ENCODE measurements around the gene DKK1. TPM values are rescaled to one million over a fixed set of nuclear protein-coding genes. Genes with fewer than 3 reads are reported as not detected.

DKK1 gene
- total and polyA plus RNA-seq, 4 donors = 0.08 to 1.1 (median 0.20) TPM; not detected in 1

DNA sequence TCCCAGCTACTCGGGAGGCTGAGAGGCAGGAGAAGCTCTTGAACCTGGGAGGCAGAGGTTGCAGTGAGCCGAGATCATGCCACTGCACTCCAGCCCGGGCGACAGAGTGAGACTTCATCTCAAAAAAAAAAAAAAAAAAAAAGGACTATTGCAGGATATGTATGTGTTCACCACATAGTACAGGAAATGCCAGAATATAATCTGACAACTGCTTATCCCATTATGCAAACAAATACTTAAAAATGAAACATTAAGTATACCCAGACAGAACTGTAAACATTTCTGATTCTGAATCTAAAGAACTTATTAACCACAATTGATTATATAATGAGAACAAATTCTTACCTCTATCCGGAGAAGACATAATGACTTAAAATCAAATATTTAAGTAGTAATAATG, 18.7 kb downstream of the DKK1 start:
- no peaks in the 10 kb centered on the region for H3K9me3 ChIP-seq (ENCODE audit: control insufficient read depth in 4 of 4, low read length in 3 of 4)
- H3K4me1 ChIP-seq (ENCODE audit: control insufficient read depth in 4 of 4, insufficient read depth in 4 of 4, low read length in 3 of 4) = no peaks in the 10 kb centered on the region
- no peak for DNase-seq (ENCODE audit: low spot score)
- no peak overlapping the region for H3K4me3 ChIP-seq (ENCODE audit: low read depth in 1 of 3, low read length in 3 of 3)
- H3K27me3 ChIP-seq (ENCODE audit: control insufficient read depth in 4 of 4, insufficient read depth in 4 of 4, low read length in 3 of 4) = no peaks in the 10 kb centered on the region
- WGBS = 62% methylated on average over 5 of the region's 5 CpGs
- TF ChIP-seq NR2F2 (IDR thresholded peaks at IDR 0.05) = no peak
- TF ChIP-seq, protein P1, sequence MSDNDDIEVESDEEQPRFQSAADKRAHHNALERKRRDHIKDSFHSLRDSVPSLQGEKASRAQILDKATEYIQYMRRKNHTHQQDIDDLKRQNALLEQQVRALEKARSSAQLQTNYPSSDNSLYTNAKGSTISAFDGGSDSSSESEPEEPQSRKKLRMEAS (IDR thresholded peaks at IDR 0.05) = no peak
- TF ChIP-seq HNF4G (IDR thresholded peaks at IDR 0.05) = no peak
- TF ChIP-seq RAD21 (IDR thresholded peaks at IDR 0.05) = no peak
- TF ChIP-seq, protein P2, sequence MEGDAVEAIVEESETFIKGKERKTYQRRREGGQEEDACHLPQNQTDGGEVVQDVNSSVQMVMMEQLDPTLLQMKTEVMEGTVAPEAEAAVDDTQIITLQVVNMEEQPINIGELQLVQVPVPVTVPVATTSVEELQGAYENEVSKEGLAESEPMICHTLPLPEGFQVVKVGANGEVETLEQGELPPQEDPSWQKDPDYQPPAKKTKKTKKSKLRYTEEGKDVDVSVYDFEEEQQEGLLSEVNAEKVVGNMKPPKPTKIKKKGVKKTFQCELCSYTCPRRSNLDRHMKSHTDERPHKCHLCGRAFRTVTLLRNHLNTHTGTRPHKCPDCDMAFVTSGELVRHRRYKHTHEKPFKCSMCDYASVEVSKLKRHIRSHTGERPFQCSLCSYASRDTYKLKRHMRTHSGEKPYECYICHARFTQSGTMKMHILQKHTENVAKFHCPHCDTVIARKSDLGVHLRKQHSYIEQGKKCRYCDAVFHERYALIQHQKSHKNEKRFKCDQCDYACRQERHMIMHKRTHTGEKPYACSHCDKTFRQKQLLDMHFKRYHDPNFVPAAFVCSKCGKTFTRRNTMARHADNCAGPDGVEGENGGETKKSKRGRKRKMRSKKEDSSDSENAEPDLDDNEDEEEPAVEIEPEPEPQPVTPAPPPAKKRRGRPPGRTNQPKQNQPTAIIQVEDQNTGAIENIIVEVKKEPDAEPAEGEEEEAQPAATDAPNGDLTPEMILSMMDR (IDR thresholded peaks at IDR 0.05; ENCODE audit: low read depth, low read length, missing input control) = no peak
- TF ChIP-seq, protein P3, sequence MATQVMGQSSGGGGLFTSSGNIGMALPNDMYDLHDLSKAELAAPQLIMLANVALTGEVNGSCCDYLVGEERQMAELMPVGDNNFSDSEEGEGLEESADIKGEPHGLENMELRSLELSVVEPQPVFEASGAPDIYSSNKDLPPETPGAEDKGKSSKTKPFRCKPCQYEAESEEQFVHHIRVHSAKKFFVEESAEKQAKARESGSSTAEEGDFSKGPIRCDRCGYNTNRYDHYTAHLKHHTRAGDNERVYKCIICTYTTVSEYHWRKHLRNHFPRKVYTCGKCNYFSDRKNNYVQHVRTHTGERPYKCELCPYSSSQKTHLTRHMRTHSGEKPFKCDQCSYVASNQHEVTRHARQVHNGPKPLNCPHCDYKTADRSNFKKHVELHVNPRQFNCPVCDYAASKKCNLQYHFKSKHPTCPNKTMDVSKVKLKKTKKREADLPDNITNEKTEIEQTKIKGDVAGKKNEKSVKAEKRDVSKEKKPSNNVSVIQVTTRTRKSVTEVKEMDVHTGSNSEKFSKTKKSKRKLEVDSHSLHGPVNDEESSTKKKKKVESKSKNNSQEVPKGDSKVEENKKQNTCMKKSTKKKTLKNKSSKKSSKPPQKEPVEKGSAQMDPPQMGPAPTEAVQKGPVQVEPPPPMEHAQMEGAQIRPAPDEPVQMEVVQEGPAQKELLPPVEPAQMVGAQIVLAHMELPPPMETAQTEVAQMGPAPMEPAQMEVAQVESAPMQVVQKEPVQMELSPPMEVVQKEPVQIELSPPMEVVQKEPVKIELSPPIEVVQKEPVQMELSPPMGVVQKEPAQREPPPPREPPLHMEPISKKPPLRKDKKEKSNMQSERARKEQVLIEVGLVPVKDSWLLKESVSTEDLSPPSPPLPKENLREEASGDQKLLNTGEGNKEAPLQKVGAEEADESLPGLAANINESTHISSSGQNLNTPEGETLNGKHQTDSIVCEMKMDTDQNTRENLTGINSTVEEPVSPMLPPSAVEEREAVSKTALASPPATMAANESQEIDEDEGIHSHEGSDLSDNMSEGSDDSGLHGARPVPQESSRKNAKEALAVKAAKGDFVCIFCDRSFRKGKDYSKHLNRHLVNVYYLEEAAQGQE (IDR thresholded peaks at IDR 0.05) = no peak
- TF ChIP-seq, protein P4, sequence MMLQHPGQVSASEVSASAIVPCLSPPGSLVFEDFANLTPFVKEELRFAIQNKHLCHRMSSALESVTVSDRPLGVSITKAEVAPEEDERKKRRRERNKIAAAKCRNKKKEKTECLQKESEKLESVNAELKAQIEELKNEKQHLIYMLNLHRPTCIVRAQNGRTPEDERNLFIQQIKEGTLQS (IDR thresholded peaks at IDR 0.05) = no peak
- no peak for TF ChIP-seq SP1 (IDR thresholded peaks at IDR 0.05)
- TF ChIP-seq GABPA (IDR thresholded peaks at IDR 0.05 in 1 of 2, conservative IDR thresholded peaks at IDR 0.05 in 1 of 2) = no peak
- no peak for TF ChIP-seq FOXA1 (IDR thresholded peaks at IDR 0.05)
- TF ChIP-seq TAF1 (conservative IDR thresholded peaks at IDR 0.05) = no peak
- no peak for TF ChIP-seq JUND (IDR thresholded peaks at IDR 0.05)
- no peak for TF ChIP-seq FOXA2 (IDR thresholded peaks at IDR 0.05)
- TF ChIP-seq HNF4A (conservative IDR thresholded peaks at IDR 0.05) = no peak
- no peak for TF ChIP-seq RXRA (IDR thresholded peaks at IDR 0.05)
- TF ChIP-seq EGR1 (IDR thresholded peaks at IDR 0.05; ENCODE audit: low read depth in 2 of 2) = no peak
- TF ChIP-seq, protein P5, sequence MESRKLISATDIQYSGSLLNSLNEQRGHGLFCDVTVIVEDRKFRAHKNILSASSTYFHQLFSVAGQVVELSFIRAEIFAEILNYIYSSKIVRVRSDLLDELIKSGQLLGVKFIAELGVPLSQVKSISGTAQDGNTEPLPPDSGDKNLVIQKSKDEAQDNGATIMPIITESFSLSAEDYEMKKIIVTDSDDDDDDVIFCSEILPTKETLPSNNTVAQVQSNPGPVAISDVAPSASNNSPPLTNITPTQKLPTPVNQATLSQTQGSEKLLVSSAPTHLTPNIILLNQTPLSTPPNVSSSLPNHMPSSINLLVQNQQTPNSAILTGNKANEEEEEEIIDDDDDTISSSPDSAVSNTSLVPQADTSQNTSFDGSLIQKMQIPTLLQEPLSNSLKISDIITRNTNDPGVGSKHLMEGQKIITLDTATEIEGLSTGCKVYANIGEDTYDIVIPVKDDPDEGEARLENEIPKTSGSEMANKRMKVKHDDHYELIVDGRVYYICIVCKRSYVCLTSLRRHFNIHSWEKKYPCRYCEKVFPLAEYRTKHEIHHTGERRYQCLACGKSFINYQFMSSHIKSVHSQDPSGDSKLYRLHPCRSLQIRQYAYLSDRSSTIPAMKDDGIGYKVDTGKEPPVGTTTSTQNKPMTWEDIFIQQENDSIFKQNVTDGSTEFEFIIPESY (IDR thresholded peaks at IDR 0.05) = no peak
- H3K9ac ChIP-seq (ENCODE audit: low read depth in 1 of 2, low read length in 2 of 2) = no peak overlapping the region
- H3K36me3 ChIP-seq (ENCODE audit: control insufficient read depth in 4 of 4, insufficient read depth in 3 of 4, low read depth in 1 of 4, low read length in 3 of 4) = no peaks in the 10 kb centered on the region
- no peak overlapping the region for H3K27ac ChIP-seq (ENCODE audit: low read depth in 1 of 2, low read length in 2 of 2)

DNA sequence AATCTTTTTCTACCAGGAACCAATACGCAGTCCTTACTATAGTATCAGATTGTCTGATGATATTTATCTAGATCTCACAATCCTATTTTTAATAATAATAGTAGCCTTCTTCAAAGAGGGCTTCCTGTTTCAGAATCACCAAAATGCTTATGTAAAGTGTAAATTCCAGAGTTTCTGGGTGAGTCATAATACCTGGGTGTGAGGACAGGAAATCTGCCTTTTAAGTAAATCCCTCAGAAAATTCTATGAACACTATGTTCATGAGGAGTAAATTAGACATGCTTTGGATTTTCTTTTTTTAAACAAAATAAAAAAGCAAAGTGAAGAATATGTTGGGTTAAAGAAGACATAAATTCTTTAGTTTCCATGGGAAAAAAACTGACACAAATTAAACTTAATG, 20.5 kb downstream of the DKK1 start:
- 87% methylated on average over 1 of the region's 1 CpG for WGBS
- Histone ChIP-seq H3K9ac (ENCODE audit: low read depth in 1 of 2, low read length in 2 of 2) (no peak overlapping the region), H3K4me3 (ENCODE audit: low read depth in 1 of 3, low read length in 3 of 3) (no peak overlapping the region), H3K4me1 (ENCODE audit: control insufficient read depth in 4 of 4, insufficient read depth in 4 of 4, low read length in 3 of 4) (no peaks in the 10 kb centered on the region), H3K9me3 (ENCODE audit: control insufficient read depth in 4 of 4, low read length in 3 of 4) (no peaks in the 10 kb centered on the region), H3K36me3 (ENCODE audit: control insufficient read depth in 4 of 4, insufficient read depth in 3 of 4, low read depth in 1 of 4, low read length in 3 of 4) (no peaks in the 10 kb centered on the region), H3K27ac (ENCODE audit: low read depth in 1 of 2, low read length in 2 of 2) (no peak overlapping the region), H3K27me3 (ENCODE audit: control insufficient read depth in 4 of 4, insufficient read depth in 4 of 4, low read length in 3 of 4) (no peaks in the 10 kb centered on the region)
- no peak for DNase-seq (ENCODE audit: low spot score)
- TF ChIP-seq GABPA (IDR thresholded peaks at IDR 0.05 in 1 of 2, conservative IDR thresholded peaks at IDR 0.05 in 1 of 2) (no peak), RAD21 (IDR thresholded peaks at IDR 0.05) (no peak), HNF4A (conservative IDR thresholded peaks at IDR 0.05) (no peak), FOXA2 (IDR thresholded peaks at IDR 0.05) (no peak), TAF1 (conservative IDR thresholded peaks at IDR 0.05) (no peak), HNF4G (IDR thresholded peaks at IDR 0.05) (no peak), NR2F2 (IDR thresholded peaks at IDR 0.05) (no peak), JUND (IDR thresholded peaks at IDR 0.05) (no peak), FOXA1 (IDR thresholded peaks at IDR 0.05) (no peak)
- TF ChIP-seq, protein P3 (IDR thresholded peaks at IDR 0.05) = no peak
- TF ChIP-seq, protein P4 (IDR thresholded peaks at IDR 0.05) = no peak
- TF ChIP-seq, protein P2 (IDR thresholded peaks at IDR 0.05; ENCODE audit: low read depth, low read length, missing input control) = no peak
